Psoas muscle (tissue), 8 donors: ENCODE measurements around the gene PCBP3. TPM values are rescaled to one million over a fixed set of nuclear protein-coding genes. Genes with fewer than 3 reads are reported as not detected.

Experiments
- ATAC-seq, 4 donors: fragments of 200-7000 bp; cut with Tn5 transposase; one replicate each; pipeline ENCODE4 v1.9.1; 2020; ENCODE audit warnings: moderate library complexity in 3 of 4, mild to moderate bottlenecking in 2 of 4
- DNase-seq, 2 donors: peaks; one replicate each; pipeline ENCODE4 v3.0.0-alpha.2; 2020
- H3K27ac ChIP-seq: fragments of 200-600 bp; one replicate; pipeline ENCODE4 v1.8.0; 2022
- H3K27me3 ChIP-seq, 3 donors: fragments of 200-600 bp in 1 of 3; one replicate each; pipeline versions ENCODE4 v1.6.1 to v1.8.0; 2013 to 2022; ENCODE audit warnings: low read length in 2 of 3, mild to moderate bottlenecking in 2 of 3, moderate library complexity in 1 of 3; ENCODE audit not compliant: insufficient read depth in 3 of 3
- H3K36me3 ChIP-seq, 2 donors: fragments of 200-600 bp in 1 of 2; one replicate each; pipeline versions ENCODE4 v1.6.1 to v1.8.0; 2013 to 2022; ENCODE audit warnings: low read depth in 1 of 2, mild to moderate bottlenecking in 1 of 2, moderate library complexity in 1 of 2; ENCODE audit not compliant: insufficient read depth in 1 of 2
- H3K4me1 ChIP-seq: fragments of 200-600 bp; one replicate; pipeline ENCODE4 v1.8.0; 2022
- H3K4me3 ChIP-seq: fragments of 200-600 bp; one replicate; pipeline ENCODE4 v1.8.0; 2022; ENCODE audit warnings: mild to moderate bottlenecking
- H3K9me3 ChIP-seq: fragments of 200-600 bp; one replicate; pipeline ENCODE4 v1.8.0; 2022
- WGBS, 3 donors: extraction: QIAGEN DNeasy Blood & Tissue Kit; methylation state at CpG; one replicate each; pipeline versions ENCODE4 v1.1.6 to v1.1.7; 2013; 5-methylcytosine and 5-hydroxymethylcytosine counted together
- intact Hi-C, 2 donors: fragments of 100-400 bp; cut with DNase I; formaldehyde crosslinking; loops; one replicate each; pipeline versions ENCODE4 v1.11.0 to v1.14.2; 2022
- polyA plus RNA-seq, 3 donors: library from polyadenylated mRNA; stranded (reverse); fragments of 200-250 nt; gene quantifications; one replicate each; pipeline ENCODE4 v1.2.3, GENCODE V29; 2013
- total RNA-seq, 4 donors: library from RNA; stranded (reverse); fragmentation: NEBNext Ultra II Directional in 2 of 4; extraction: Animal tissue kit (Norgen Biotek cat#: 25700) in 2 of 4; gene quantifications; one replicate each; pipeline versions ENCODE4 v1.2.1 to v1.2.4, GENCODE V29; 2021 to 2023
- TF ChIP-seq, protein P1 (sequence below): fragments of 200-600 bp; IDR thresholded peaks from one replicate; pipeline ENCODE4 v1.8.0; 2022; ENCODE audit warnings: antibody characterized with exemption
- donor health status: healthy with polysubstance abuse.
- donor health status: DM: no; HTN: no; CAD: no; lungs with moderate emphysema.
- donor health status: Bipolar disorder and iron deficiency.
- donor health status: healthy.
- donor health status: DM: yes; HTN: yes; CAD: no.
- donor health status: DM: no; HTN: no; CAD: no.
- donor health status: DM: no; HTN: no; CAD: no.
- donor health status: DM: yes; HTN: yes; CAD: no.

PCBP3 gene
- total and polyA plus RNA-seq, 7 donors: 0.10 to 0.91 (median 0.33) TPM; not detected in 1

DNA sequence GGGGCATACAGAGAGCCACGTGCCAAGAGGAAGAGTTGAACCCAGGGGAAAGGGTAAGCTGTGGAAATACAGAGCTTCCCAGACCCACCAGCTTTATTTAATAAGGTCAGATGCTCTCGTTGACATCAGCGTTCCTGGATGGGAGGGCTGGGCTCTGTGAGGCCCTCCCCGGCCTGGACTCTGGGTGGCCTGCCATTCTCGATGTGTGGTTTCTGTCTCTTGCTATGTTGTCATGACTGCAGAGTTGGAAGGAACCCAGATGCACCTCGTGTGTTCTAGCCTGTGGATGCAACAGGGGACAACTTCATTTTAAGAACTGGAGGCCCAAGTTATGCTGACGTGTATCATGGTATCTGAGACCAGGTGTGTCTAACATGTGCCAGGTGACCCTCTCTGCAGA, 101.7 kb downstream of the PCBP3 start:
- no peak for DNase-seq
- H3K27ac ChIP-seq: no peak overlapping the region
- WGBS, 3 donors: 73 to 76% (median 74%) methylated on average over 7 of the region's 7 CpGs
- H3K4me3 ChIP-seq: no peak overlapping the region
- TF ChIP-seq, protein P1, sequence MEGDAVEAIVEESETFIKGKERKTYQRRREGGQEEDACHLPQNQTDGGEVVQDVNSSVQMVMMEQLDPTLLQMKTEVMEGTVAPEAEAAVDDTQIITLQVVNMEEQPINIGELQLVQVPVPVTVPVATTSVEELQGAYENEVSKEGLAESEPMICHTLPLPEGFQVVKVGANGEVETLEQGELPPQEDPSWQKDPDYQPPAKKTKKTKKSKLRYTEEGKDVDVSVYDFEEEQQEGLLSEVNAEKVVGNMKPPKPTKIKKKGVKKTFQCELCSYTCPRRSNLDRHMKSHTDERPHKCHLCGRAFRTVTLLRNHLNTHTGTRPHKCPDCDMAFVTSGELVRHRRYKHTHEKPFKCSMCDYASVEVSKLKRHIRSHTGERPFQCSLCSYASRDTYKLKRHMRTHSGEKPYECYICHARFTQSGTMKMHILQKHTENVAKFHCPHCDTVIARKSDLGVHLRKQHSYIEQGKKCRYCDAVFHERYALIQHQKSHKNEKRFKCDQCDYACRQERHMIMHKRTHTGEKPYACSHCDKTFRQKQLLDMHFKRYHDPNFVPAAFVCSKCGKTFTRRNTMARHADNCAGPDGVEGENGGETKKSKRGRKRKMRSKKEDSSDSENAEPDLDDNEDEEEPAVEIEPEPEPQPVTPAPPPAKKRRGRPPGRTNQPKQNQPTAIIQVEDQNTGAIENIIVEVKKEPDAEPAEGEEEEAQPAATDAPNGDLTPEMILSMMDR: no peak
- intact Hi-C loops: no loop called here
- H3K27me3 ChIP-seq: peaks cover 0 to 12% (median 0%) of the 10 kb centered on the region in 3 donors
- H3K9me3 ChIP-seq: no peaks in the 10 kb centered on the region
- H3K36me3 ChIP-seq: no peaks in the 10 kb centered on the region
- peaks cover 9% of the 10 kb centered on the region for H3K4me1 ChIP-seq
- no peak for ATAC-seq

DNA sequence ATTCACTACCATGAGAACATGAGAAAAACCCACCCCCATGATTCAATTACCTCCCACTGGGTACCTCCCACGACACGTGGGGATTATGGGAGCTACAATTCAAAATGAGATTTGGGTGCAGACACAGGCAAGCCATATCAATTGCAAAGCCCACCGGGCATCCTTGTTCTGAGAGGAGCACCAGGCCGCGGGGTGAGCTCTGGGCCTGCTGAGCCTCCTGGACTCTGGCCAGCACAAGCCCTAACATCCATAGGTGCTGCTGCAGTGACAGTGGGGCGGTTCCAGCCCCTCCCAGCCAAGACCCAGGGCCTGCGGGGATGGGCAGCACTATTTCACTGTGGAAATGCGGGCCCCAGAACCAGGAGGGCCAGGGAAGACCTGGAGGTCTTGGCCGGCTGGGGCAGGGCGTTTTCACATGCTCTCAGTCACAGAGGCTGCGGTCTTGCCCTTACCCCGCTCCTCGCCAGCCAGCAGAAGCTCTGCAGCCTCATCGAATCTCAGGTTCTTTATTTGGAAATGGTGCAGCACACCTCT, 103.8 kb downstream of the PCBP3 start:
- peak overlapping the region; percentile 28 for H3K4me3 ChIP-seq
- 55 to 61% (median 57%) methylated on average over 14 of the region's 14 CpGs for WGBS, 3 donors
- peaks cover 0 to 12% (median 0%) of the 10 kb centered on the region in 3 donors for H3K27me3 ChIP-seq
- no peak overlapping the region for H3K27ac ChIP-seq
- no peak for DNase-seq
- TF ChIP-seq, protein P1: no peak
- peaks cover 9% of the 10 kb centered on the region for H3K4me1 ChIP-seq
- peak in 2 of 4 donors; percentile 33 to 42 for ATAC-seq
- no peaks in the 10 kb centered on the region for H3K9me3 ChIP-seq
- intact Hi-C loops: no loop called here
- H3K36me3 ChIP-seq: no peaks in the 10 kb centered on the region

DNA sequence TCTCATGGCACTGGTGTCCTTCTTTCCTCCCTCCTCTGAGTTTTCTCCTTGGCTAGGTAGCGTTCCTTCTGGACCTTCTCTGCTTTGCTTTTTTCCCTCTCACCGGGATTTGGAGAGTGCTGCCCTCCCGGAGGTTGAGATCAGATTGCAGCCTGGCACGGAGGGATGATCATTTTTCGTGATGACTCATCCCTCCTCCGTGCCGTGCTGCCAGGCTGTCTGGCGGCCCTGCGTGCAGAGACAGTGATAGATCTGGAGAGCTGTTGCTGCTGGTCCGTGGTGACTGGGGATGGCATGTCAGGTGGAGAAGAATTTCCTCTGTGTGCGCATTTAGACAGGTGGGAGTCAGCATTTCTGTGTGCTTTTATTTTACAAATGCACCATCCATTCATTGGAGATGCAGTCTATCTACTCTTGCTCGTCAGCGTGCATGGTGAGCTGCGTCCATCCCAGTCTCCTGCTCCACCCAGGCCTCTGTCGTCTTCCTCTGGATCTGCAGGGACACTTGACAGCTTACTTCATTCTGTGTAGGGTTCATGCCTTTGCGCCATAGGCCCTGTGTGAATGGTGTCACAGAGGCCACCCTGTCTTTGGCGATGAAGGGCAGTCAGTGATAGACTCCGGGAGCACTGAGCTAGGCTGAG, 104.4 kb downstream of the PCBP3 start:
- H3K27ac ChIP-seq: no peak overlapping the region
- WGBS, 3 donors: 32 to 41% (median 38%) methylated on average over 18 of the region's 18 CpGs
- ATAC-seq: peak; percentile 78 to 96 (median 84)
- peaks cover 0 to 12% (median 0%) of the 10 kb centered on the region in 3 donors for H3K27me3 ChIP-seq
- intact Hi-C loops: no loop called here
- H3K4me1 ChIP-seq: peaks cover 9% of the 10 kb centered on the region
- DNase-seq: peak in 1 of 2 donors; percentile 28
- peak overlapping the region; percentile 28 for H3K4me3 ChIP-seq
- no peaks in the 10 kb centered on the region for H3K9me3 ChIP-seq
- no peaks in the 10 kb centered on the region for H3K36me3 ChIP-seq
- TF ChIP-seq, protein P1: peak; percentile 4

DNA sequence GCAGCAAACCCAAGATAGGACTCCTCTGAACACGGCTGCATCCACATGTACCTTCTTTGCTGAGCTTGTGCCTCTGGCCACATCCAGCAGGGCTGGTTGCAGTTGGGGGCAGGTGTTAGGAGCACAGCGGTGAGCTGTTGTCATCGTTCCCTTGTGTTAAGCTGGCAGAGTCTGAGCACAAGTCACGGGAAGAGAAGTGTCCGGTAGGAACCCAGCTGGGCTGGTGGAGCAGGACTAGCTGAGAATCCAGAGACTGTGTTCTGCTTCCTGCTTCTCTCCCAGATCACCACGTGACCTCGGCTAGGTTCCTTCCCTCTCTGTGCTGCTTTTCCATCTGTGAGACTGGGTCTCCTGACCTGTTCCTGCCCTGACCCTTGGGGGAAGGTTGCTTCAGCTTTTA, 105.1 kb downstream of the PCBP3 start:
- H3K9me3 ChIP-seq: no peaks in the 10 kb centered on the region
- TF ChIP-seq, protein P1: no peak
- H3K27ac ChIP-seq: no peak overlapping the region
- H3K27me3 ChIP-seq: peaks cover 0 to 12% (median 0%) of the 10 kb centered on the region in 3 donors
- H3K36me3 ChIP-seq: no peaks in the 10 kb centered on the region
- ATAC-seq: no peak
- H3K4me3 ChIP-seq: no peak overlapping the region
- WGBS, 3 donors: 31 to 45% (median 39%) methylated on average over 7 of the region's 7 CpGs
- peaks cover 9% of the 10 kb centered on the region for H3K4me1 ChIP-seq
- no peak for DNase-seq
- intact Hi-C loops: no loop called here
